Lung (tissue), 12 donors: Measurements from ENCODE around the gene LAMP5. TPM values are rescaled to one million over a fixed set of nuclear protein-coding genes. Genes with fewer than 3 reads are reported as not detected.

Source experiments
- ATAC-seq: fragments of 200-7000 bp; cut with Tn5 transposase; one replicate; pipeline ENCODE4 v1.9.1; 2020; ENCODE audit warnings: moderate number of reproducible peaks; ENCODE audit not compliant: insufficient read depth, low FRiP score
- DNase-seq, 3 donors: peaks; one replicate each; pipeline ENCODE4 v3.0.0-alpha.2; 2013 to 2017
- H3K27ac ChIP-seq, 2 donors: one replicate each; pipeline ENCODE4 v1.5.1; 2013; ENCODE audit warnings: mild to moderate bottlenecking in 2 of 2, moderate library complexity in 2 of 2, control low read depth in 1 of 2, inconsistent platforms in 1 of 2, low read depth in 1 of 2, low read length in 1 of 2
- H3K27me3 ChIP-seq, 3 donors: one replicate each; pipeline ENCODE4 v1.5.1; 2013; ENCODE audit warnings: low read length in 2 of 3; ENCODE audit not compliant: control insufficient read depth in 3 of 3, insufficient read depth in 3 of 3
- H3K36me3 ChIP-seq, 4 donors: one replicate each; pipeline ENCODE4 v1.5.1; 2013; ENCODE audit warnings: low read length in 4 of 4, mild to moderate bottlenecking in 1 of 4, moderate library complexity in 1 of 4; ENCODE audit not compliant: control insufficient read depth in 4 of 4, insufficient read depth in 4 of 4
- H3K4me1 ChIP-seq, 5 donors: one replicate each; pipeline ENCODE4 v1.5.1; 2013; ENCODE audit warnings: low read length in 5 of 5, mild to moderate bottlenecking in 2 of 5, moderate library complexity in 1 of 5; ENCODE audit not compliant: control insufficient read depth in 5 of 5, insufficient read depth in 5 of 5
- H3K4me3 ChIP-seq: one replicate; pipeline ENCODE4 v1.5.1; 2013; ENCODE audit warnings: mild to moderate bottlenecking, control low read depth, moderate library complexity
- H3K9ac ChIP-seq, 2 donors: one replicate each; pipeline ENCODE4 v1.5.1; 2013; ENCODE audit warnings: low read length in 2 of 2, control low read depth in 1 of 2; ENCODE audit not compliant: insufficient read depth in 1 of 2
- H3K9me3 ChIP-seq, 4 donors: one replicate each; pipeline ENCODE4 v1.5.1; 2013; ENCODE audit warnings: low read length in 3 of 4, mild to moderate bottlenecking in 1 of 4, moderate library complexity in 1 of 4; ENCODE audit not compliant: control insufficient read depth in 4 of 4, insufficient read depth in 3 of 4
- WGBS, 2 donors: extraction: QIAGEN DNeasy Blood & Tissue Kit; methylation state at CpG; one replicate each; pipeline ENCODE4 v1.1.7; 2013; 5-methylcytosine and 5-hydroxymethylcytosine counted together
- polyA plus RNA-seq, 2 donors: library from polyadenylated mRNA; stranded (reverse); fragments of 200-250 nt; gene quantifications; one replicate each; pipeline ENCODE4 v1.2.1, GENCODE V29; 2013
- total RNA-seq, 2 donors: library from RNA; depleted of rRNA in 1 of 2; stranded (reverse); fragments of >200 nt in 1 of 2; gene quantifications; one replicate each; pipeline ENCODE4 v1.2.1, GENCODE V29; 2014 to 2021
- TF ChIP-seq, protein P1 (sequence below): IDR thresholded peaks from 2 replicates; pipeline ENCODE4 v1.5.1; 2012; ENCODE audit warnings: mild to moderate bottlenecking; ENCODE audit errors: control extremely low read depth, extremely low read depth
- donor health status: control.
- donor health status: control.
- donor health status: Bipolar disorder and iron deficiency.
- donor health status: healthy.
- donor health status: DM: yes; HTN: yes; CAD: no.

Gene LAMP5
- total and polyA plus RNA-seq, 4 donors = 0.06 to 3.3 (median 0.23) TPM

DNA sequence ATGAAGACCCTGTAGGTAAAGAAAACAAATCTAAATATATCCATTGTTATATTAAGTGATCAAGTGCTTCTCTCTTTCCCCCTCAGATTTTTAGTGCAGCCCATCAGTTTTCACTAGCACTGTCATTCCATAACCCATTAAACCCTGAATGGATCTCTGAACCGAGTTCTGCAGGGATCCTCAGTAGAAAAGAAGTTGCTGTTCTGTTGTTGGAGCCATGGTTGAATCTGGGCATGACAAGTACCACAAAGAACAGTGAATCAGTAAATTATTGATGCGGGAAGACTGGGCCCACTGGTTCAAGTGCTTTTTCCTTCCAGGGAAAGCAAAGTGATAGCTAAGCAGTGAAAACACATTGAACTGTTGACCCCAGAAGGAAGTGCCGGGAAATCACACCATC lies 60.4 kb downstream of the LAMP5 start:
- 79 to 83% methylated on average over 3 of the region's 3 CpGs for WGBS, 2 donors
- Histone ChIP-seq H3K4me1 (no peaks in the 10 kb centered on the region), H3K36me3 (no peaks in the 10 kb centered on the region), H3K27ac (no peak overlapping the region), H3K9ac (no peak overlapping the region), H3K4me3 (no peak overlapping the region), H3K27me3 (peaks cover 0 to 3% (median 2%) of the 10 kb centered on the region in 3 donors), H3K9me3 (no peaks in the 10 kb centered on the region)
- TF ChIP-seq, protein P1, sequence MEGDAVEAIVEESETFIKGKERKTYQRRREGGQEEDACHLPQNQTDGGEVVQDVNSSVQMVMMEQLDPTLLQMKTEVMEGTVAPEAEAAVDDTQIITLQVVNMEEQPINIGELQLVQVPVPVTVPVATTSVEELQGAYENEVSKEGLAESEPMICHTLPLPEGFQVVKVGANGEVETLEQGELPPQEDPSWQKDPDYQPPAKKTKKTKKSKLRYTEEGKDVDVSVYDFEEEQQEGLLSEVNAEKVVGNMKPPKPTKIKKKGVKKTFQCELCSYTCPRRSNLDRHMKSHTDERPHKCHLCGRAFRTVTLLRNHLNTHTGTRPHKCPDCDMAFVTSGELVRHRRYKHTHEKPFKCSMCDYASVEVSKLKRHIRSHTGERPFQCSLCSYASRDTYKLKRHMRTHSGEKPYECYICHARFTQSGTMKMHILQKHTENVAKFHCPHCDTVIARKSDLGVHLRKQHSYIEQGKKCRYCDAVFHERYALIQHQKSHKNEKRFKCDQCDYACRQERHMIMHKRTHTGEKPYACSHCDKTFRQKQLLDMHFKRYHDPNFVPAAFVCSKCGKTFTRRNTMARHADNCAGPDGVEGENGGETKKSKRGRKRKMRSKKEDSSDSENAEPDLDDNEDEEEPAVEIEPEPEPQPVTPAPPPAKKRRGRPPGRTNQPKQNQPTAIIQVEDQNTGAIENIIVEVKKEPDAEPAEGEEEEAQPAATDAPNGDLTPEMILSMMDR = no peak
- DNase-seq = no peak
- ATAC-seq = no peak

DNA sequence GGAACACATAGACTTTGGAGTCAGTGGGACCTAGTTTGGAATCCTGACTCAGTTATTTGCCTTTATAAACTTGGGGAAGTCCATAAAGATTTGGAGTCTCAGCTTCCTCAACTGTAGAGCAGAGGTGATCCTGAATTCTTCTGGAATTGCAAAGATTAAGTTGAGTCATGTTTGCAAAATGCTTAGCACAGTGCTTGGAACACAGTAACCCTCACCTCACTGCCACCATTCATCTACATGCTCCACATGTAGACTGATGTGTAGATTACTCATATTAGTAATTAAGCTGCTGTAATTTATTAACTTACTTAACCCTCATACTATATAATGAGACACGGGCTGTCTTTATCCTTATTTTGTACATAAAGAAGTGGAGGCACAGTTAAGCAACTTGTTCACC lies 61.4 kb downstream of the LAMP5 start:
- H3K27ac ChIP-seq = no peak overlapping the region
- peaks cover 0 to 3% (median 2%) of the 10 kb centered on the region in 3 donors for H3K27me3 ChIP-seq
- TF ChIP-seq, protein P1 = no peak
- H3K4me1 ChIP-seq = no peaks in the 10 kb centered on the region
- H3K36me3 ChIP-seq = no peaks in the 10 kb centered on the region
- ATAC-seq = no peak
- no peak for DNase-seq
- WGBS, 2 donors = 78 to 93% methylated on average over 1 of the region's 1 CpG
- no peaks in the 10 kb centered on the region for H3K9me3 ChIP-seq
- H3K9ac ChIP-seq = no peak overlapping the region
- H3K4me3 ChIP-seq = no peak overlapping the region

DNA sequence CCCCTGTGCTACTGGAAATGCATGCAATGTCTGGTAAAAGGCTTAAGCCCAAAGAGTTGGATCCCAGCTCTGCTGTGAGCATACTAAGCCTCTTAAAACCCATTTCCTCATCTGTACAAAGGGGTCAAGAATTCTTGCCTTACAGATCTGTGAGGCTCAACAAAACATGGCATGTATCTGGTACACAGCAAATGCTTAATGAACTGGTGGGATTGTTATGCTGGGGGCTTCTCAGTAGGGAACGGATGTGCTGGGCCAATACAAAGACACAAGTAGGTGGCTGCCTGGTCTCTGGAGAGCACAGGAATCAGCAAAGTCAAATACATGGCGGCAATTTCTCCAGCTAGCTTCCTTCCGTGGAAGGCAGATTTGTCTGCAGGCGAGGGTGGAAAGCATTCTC lies 62.3 kb downstream of the LAMP5 start:
- H3K9ac ChIP-seq = no peak overlapping the region
- no peaks in the 10 kb centered on the region for H3K4me1 ChIP-seq
- ATAC-seq = no peak
- no peak overlapping the region for H3K4me3 ChIP-seq
- WGBS, 2 donors = 84 to 90% methylated on average over 4 of the region's 4 CpGs
- TF ChIP-seq, protein P1 = no peak
- no peak for DNase-seq
- no peak overlapping the region for H3K27ac ChIP-seq
- H3K36me3 ChIP-seq = no peaks in the 10 kb centered on the region
- peaks cover 0 to 3% (median 2%) of the 10 kb centered on the region in 3 donors for H3K27me3 ChIP-seq
- H3K9me3 ChIP-seq = no peaks in the 10 kb centered on the region

DNA sequence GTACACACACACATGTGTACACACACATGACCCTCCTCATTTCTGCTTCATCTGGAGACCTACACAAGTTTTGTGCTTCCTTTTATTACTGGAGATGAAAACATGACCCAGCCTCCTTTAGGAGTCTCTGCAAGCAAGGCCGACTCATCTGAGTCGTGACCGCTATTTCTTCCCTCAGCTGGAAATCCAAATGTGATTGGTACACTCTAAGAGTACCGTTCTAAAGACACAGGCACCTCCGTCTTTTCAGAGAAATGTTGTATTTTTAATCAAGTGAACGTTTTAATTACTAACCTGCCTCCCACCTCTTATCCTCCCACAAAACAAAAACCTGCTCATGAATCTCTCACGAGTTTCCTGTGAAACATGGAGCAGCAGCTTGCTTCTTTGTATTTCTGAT lies 63.0 kb downstream of the LAMP5 start:
- DNase-seq = no peak

More for the DNA sequence above, 63.0 kb downstream of the LAMP5 start:
- ATAC-seq = no peak
- WGBS, 2 donors = 87% methylated on average over 7 of the region's 7 CpGs
- Histone ChIP-seq H3K9ac (no peak overlapping the region), H3K27me3 (peaks cover 0 to 3% (median 2%) of the 10 kb centered on the region in 3 donors), H3K36me3 (no peaks in the 10 kb centered on the region), H3K4me1 (no peaks in the 10 kb centered on the region), H3K27ac (no peak overlapping the region), H3K4me3 (no peak overlapping the region), H3K9me3 (no peaks in the 10 kb centered on the region)
- TF ChIP-seq, protein P1 = no peak
